HG02852 (cell line): ENCODE results near the gene MTA3.
"Not testable (repeated sequence)": the region's sequence is repeated elsewhere in the genome, so short reads cannot be mapped to it uniquely, and the experiment has no call there.

ENCODE experiments used
- ATAC-seq: cut with Tn5 transposase; IDR thresholded peaks from one replicate; pipeline ENCODE4 v1.9.1; 2021; ENCODE audit warnings: mild to moderate bottlenecking, moderate library complexity; ENCODE audit not compliant: unreplicated experiment

Gene MTA3

GRCh38 chr2:42606166-42606565 is 37.7 kb downstream of the MTA3 start:
- not testable (repeated sequence) for ATAC-seq

- no peak for ATAC-seq
Measured at GRCh38 chr2:42607101-42607637, 38.7 kb downstream of the MTA3 start.

GRCh38 chr2:42613281-42614064 is 45.0 kb downstream of the MTA3 start:
- ATAC-seq, result no peak

- no peak for ATAC-seq
Measured at GRCh38 chr2:42614838-42615237, 46.4 kb downstream of the MTA3 start.

DNA sequence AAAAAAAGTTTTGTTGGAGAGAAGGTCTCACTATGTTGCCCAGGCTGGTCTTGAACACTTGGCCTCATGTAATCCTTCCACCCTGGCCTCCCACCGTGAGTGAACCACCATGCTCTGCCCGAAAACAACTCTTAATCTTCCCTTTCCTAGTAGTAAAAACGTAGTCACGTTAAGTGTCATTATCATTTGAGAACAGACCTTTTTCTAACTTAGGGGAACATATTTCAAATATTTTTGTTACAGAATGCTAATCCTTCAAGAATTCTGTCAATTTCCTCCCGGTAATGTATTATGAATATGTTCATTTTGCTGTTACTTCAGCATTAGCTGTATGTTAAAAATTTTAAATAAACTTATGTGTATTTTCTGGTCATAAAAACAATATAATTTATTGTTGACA is 49.7 kb downstream of the MTA3 start:
- ATAC-seq, result no peak

GRCh38 chr2:42618972-42619371 is 50.5 kb downstream of the MTA3 start:
- ATAC-seq, result no peak

GRCh38 chr2:42621626-42622025 is 53.2 kb downstream of the MTA3 start:
- ATAC-seq, result not testable (repeated sequence)

DNA sequence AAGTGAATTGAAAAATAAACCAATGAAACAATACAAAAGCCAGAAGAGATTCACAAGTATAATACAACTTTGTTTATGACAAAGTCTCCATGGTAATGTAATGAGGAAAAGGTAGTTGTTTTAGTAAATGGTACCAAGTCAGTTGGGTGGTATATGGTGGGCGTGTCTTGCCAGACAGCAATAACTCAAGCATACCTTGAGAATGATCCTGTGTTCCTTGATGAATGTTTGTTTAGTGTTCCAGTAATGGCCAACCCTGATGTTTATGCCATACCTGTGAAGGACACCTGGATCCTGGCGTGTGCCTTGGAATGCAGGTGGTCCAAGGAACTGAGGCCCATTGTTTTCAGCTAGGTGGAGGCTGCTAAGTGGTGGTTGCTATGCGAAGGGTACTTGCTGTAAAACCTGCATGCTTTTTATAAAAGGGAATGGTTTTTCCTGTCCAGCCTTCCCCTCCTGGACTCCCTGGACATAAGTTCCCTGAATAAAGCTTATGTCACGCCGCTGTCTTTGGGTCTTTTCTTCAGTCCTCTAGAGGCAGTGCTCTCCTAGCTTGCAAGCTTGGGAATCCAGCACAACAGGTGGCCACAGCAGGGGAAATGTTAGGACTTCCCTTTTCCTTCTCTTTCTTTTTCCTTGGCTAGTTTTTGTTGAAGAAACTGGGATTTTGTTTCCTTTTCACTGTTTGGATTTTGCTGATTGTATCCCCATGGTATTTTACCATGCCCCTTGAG is 54.7 kb downstream of the MTA3 start:
- no peak for ATAC-seq

DNA sequence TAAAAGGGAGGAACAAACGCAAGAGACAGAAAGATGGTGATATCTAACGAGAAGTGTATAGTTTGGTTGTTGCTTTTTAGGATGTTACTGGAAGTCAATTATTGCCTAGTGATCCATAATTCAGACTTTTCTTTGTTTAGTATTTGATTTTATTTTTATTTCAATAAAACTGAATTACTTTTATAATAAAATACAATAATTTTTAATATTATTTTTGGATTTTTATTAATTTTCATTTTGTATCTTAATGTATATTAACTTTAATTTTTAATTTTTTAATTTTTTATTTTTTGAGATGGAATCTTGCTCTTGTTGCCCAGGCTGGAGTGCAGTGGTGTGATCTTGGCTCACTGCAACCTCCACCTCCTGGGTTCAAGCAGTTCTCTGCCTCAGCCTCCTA is 55.6 kb downstream of the MTA3 start:
- no peak for ATAC-seq

- ATAC-seq, result not testable (repeated sequence)
Measured at GRCh38 chr2:42628024-42628423, 59.6 kb downstream of the MTA3 start.

DNA sequence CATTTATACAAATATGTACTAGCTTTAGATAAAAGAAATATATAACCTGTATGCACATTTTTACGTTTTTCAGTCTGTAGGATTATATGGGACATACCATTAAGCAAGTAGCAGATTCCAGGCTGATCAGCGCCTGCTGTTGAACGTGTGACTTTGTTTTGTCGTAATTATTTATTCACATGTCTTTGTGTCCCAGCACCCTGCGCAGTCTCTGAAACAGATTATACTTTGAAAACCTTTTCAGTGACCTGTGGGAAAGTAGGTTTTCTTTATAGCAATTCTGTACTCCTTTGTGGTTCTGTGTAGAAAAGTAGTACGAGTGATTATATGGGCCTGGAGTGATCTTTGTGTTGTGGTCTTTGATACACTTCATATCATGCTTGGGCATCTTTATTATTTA is 68.5 kb downstream of the MTA3 start:
- no peak for ATAC-seq

DNA sequence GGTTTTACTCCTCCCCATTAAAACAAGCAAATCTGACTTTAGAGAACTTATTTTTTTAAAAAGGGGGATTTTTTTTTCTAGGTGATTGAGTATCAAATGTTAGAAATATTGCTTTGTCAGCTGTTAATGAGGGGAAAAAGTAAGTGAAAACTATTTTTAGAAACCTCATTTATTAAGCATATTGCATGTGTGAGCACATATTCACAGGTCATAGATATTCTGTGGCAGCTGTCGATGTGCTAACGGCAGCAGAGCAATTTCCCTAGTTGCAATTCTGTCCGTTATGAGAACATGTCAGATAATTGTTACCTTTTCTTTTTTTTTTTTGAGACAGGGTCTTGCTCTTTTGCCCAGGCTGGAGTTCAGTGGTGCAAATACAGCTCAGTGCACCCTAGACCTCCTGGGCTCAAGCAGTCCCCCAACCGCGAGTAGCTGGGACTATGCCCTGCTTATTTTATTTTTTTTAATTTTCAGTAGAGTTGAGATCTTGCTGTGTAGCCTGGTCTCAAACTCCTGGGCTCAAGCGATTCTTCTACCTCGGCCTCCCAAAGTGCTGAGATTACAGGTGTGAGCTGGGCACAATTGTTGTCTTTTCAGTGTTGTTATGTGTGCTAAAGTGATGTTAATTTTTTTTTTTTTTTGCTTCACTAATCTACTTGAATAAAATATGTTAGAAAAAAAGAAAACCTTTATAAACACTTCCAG is 69.8 kb downstream of the MTA3 start:
- no peak for ATAC-seq

DNA sequence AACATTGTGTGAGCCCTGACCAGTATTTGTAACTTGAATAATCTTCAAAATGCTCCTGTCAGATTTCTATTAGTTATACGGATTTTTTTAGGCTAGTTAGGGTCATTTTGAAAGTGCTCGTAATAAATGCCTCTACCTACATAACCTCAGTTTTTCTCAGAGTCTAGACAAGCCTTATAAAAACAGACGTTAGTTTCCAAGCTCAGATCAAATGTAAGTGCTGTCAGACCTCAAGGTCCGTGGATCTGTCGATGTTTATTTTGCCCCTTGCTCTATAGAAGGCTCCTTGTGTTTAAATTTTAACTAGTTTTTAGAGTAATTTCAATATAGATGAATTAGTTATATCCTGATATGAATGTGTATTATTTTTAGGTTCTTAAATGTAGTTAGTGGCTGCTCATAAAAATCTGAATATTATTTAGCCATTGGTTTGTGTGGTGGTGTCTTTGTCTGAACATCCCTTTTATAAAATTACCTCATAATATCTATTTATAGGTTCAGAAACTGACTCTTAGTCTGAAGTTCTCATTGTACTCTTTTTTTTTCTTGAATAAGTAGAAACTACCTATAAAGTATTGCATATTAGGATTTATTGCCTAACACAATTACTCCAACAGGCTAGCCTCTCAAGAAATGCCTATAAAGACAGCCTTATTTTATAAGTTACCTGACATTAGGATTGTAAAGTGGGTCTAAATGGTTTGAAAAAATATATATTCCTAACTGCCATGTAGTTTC is 71.1 kb downstream of the MTA3 start:
- ATAC-seq, result no peak

- no peak for ATAC-seq
Measured at GRCh38 chr2:42640261-42640660, 71.8 kb downstream of the MTA3 start.

DNA sequence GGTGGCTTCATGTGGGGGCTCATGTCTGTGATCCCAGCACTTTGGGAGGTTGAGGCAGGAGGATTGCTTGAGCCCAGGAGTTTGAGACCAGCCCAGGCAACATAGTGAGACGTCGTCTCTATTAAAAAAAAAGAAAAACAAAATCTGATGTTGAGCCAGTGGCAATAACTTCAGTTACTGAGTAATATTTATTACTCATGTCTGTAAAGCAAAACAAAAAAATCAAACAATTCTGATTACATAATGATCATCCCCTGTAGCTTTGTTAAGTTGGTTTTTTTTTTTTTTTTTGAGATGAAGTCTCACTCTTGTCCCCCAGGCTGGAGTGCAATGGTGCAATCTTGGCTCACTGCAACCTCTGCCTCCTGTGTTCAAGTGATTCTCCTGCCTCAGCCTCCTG is 73.9 kb downstream of the MTA3 start:
- not testable (repeated sequence) for ATAC-seq

DNA sequence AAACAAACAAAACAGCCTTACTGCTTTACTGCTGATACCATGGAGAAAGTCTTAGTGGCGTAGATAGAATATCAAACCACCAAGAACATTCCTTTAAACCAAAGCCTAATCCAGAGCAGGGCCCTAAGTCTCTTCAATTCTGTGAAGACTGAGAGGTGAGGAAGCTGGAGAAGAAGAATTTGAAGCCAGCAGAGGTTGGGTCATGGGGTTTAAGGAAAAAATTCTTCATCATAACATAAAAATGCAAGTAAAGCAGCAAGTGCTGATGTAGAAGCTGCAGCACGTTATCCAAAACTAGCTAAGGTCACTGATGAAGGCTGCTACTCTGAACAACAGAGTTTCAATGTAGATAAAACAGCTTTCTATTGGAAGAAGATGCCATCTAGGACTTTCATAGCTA is 77.1 kb downstream of the MTA3 start:
- no peak for ATAC-seq

- no peak for ATAC-seq
Measured at GRCh38 chr2:42648796-42649195, 80.4 kb downstream of the MTA3 start.

- no peak for ATAC-seq
Measured at GRCh38 chr2:42651057-42651456, 82.6 kb downstream of the MTA3 start.

DNA sequence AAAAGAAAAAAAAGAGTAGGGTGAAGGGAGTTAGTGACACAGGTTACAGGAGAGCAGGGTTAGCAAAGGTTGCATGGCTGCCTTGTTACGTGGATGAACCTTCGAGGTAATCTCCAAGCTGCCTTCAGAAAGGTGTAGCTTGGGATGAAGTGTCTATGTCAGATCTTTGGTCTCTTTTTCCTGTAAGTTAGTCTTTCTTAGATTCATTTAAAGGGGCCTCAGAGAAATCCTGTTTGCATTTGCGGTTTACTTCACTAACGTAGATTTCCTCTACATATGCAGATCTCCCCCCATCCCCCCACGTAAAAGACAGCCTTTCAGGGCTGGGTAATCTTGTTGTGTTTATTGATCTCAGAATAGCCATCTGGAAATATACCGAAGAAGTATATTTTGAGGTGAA is 83.7 kb downstream of the MTA3 start:
- no peak for ATAC-seq

DNA sequence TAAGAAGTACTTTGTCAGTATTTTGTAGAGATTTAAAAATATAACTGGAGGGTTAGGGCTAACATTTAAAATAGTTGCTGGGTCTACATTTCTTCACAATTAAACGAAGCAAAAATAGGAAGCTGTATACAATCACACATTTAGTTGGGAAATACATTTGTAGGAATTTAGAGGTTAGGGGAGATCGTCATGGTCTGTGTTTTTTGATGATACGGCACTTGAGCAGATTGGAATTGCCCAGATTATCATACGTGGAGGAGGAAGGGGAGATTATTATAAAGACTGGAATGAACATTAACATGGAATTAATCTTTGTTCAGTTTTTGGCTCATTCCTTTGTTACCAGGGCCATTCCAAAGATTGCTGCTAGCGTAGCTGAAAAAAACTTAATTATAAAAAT is 84.6 kb downstream of the MTA3 start:
- ATAC-seq, result no peak

DNA sequence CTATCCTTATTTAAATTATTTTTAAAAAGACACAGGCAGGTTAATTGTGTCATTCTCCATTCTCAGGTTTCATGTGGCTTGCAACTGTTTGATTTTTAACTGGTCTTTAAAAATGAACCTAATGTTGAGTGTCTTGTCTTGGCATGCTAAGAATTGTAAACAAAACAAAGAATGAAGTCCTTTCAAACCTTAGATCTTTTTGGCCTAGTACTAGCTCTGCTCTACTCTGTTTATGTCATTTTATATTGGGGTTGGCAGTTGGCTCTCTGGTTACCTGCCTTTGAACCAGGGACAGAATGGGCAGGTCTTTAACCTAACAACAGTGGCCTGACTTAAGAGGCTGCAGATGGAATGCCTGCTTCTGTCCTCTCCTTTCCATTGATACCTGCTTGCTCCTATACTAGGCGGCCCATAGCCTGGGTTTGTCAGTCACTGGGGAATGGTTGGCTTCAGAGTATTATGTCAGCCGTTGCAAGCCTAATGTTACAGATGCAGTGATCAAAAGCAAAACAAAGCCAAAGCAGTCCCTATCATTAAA is 85.5 kb downstream of the MTA3 start:
- ATAC-seq, result no peak
